NB4 (cell line): ENCODE results near the gene PHF2.

Source experiments
- DNase-seq: peaks from one replicate; pipeline ENCODE4 v3.0.0; 2010; ENCODE audit warnings: low read depth
- H3K4me3 ChIP-seq: one replicate; pipeline ENCODE4 v1.5.1; 2011; ENCODE audit warnings: mild to moderate bottlenecking, low read depth, low read length, moderate library complexity
- MYC ChIP-seq: IDR thresholded peaks from 2 replicates; pipeline ENCODE4 v1.6.1; 2011; ENCODE audit warnings: low read depth, low read length
- POLR2A ChIP-seq: IDR thresholded peaks from 2 replicates; pipeline ENCODE4 v1.6.1; 2011; ENCODE audit warnings: mild to moderate bottlenecking; ENCODE audit not compliant: insufficient read length; ENCODE audit errors: extremely low read depth
- TF ChIP-seq, protein P1 (sequence below): IDR thresholded peaks from 2 replicates; pipeline ENCODE4 v1.6.1; 2011; ENCODE audit warnings: low read depth, low read length
- TF ChIP-seq, protein P2 (sequence below): IDR thresholded peaks from one replicate; pipeline ENCODE4 v1.5.1; 2012; ENCODE audit warnings: low read depth, low read length

The PHF2 gene

DNA sequence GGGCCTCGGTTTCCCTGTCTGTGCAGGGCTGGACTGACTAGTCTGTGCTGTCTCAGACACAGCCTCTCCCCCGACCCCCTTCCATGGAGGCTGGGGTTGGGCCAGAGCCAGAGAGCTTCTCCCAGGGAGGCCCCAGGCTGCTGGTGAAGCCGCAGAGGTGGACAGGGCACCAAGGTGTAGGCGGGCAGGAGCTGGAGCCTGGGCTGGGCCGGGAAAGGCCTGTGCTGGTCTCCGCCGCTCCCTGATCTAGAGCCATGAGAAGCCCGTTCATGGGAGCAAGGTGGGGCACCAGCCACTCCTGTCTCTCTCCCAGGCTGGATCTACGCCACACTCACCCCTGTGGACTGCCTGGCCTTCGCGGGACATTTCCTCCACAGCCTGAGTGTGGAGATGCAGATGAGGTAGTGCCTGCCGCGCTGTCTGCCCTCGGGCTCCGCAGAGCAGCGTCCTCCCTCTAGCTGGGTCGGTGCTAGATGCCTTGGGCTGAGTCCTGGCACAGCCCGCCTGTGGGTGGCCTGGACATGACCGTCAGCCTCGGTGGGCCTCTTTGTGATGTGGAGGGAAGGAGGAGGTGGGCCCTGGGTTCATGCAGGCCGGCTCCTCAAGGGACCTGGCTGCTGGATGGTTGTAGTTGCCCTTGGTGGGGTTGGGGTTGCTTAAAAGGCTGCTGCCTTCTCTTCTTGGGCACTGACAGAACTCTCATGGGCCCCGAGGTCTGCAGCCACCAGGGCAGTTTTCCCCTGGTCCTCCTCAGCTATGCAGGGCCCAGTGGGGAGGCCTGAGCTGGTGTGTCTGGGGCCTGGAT, 79.4 kb downstream of the PHF2 start:
- no peak overlapping the region for H3K4me3 ChIP-seq
- TF ChIP-seq, protein P1, sequence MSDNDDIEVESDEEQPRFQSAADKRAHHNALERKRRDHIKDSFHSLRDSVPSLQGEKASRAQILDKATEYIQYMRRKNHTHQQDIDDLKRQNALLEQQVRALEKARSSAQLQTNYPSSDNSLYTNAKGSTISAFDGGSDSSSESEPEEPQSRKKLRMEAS = no peak
- TF ChIP-seq MYC (no peak), POLR2A (no peak)
- TF ChIP-seq, protein P2, sequence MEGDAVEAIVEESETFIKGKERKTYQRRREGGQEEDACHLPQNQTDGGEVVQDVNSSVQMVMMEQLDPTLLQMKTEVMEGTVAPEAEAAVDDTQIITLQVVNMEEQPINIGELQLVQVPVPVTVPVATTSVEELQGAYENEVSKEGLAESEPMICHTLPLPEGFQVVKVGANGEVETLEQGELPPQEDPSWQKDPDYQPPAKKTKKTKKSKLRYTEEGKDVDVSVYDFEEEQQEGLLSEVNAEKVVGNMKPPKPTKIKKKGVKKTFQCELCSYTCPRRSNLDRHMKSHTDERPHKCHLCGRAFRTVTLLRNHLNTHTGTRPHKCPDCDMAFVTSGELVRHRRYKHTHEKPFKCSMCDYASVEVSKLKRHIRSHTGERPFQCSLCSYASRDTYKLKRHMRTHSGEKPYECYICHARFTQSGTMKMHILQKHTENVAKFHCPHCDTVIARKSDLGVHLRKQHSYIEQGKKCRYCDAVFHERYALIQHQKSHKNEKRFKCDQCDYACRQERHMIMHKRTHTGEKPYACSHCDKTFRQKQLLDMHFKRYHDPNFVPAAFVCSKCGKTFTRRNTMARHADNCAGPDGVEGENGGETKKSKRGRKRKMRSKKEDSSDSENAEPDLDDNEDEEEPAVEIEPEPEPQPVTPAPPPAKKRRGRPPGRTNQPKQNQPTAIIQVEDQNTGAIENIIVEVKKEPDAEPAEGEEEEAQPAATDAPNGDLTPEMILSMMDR = no peak
- DNase-seq = no peak

DNA sequence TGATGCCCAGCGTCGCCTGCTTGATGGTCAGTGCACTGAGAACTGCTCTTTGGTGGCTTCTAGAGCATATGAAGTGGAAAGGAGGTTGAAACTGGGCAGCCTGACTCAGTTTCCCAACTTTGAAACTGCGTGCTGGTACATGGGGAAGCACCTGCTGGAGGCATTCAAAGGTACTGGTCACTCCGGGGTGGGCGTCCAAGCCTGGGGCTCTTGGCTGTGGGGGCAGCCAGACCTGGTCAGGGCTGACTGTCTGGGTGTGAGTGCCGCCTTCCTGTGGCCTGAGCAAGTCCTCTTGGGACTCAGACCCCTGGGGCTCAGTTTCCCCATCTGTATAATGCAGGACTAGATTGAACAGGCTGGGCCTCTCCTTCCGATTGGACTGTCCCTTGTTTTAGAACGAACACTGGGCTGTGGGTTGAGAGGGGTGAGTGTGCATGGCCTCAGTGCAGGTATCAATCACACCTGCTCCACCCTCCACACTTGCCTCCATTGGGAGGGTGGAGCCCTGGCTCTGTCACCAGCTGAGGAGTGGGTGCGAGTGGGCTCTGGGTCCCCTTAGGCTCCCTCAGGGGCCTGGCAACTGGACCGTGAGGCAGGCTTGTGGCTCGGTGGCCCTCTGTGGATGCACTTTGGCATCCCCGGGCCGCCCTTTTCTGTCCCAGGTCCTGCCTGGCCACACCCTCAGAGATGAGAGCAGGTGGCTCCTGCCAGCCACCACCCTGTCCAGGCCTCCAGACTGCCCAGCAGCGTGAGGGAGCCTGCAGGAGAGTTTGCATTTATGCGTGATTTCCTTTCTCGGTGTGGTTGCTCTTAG, 80.2 kb downstream of the PHF2 start:
- TF ChIP-seq MYC (no peak), POLR2A (no peak)
- TF ChIP-seq, protein P1 = no peak
- TF ChIP-seq, protein P2 = no peak
- H3K4me3 ChIP-seq = no peak overlapping the region
- DNase-seq = no peak

DNA sequence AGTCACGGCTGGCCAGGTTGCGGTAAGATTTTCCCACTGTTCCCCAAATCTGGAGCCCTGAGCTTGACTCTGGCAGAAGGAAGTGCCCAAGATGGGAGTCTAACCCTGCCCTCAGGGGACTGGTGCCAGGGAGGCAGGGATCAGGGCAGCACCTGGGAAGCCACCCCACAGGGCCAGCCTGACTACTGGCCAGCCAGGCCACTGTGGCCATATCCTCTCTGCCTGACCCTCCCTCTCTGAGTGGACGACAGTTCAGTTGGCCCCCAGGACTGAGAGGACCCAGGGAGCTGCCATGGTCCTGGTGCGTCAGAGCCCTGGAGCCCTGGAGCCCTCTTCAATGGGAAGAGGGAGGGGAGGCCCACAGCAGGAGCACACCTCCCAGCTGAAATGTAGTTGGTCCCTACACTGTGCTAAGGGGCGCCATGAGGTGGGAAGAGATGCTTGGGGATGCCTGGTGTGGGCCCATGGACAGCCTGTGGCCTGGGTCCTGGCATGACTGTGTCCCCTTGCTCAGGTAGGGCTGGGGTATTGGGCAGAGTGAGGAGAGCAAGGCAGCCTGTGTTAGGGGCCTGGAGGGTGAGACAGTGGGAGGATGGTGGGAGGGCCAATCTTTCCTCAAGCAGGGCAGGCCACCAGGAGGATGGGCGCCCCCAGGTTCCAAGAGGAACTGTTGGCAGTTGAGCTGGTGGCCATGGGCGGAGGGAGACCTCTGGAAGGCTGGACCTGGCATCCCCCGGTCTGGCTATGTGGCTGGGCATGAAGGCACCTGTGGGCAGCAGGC, 81.1 kb downstream of the PHF2 start:
- no peak for DNase-seq
- no peak overlapping the region for H3K4me3 ChIP-seq
- TF ChIP-seq, protein P1 = no peak
- TF ChIP-seq, protein P2 = no peak
- TF ChIP-seq POLR2A = no peak

DNA sequence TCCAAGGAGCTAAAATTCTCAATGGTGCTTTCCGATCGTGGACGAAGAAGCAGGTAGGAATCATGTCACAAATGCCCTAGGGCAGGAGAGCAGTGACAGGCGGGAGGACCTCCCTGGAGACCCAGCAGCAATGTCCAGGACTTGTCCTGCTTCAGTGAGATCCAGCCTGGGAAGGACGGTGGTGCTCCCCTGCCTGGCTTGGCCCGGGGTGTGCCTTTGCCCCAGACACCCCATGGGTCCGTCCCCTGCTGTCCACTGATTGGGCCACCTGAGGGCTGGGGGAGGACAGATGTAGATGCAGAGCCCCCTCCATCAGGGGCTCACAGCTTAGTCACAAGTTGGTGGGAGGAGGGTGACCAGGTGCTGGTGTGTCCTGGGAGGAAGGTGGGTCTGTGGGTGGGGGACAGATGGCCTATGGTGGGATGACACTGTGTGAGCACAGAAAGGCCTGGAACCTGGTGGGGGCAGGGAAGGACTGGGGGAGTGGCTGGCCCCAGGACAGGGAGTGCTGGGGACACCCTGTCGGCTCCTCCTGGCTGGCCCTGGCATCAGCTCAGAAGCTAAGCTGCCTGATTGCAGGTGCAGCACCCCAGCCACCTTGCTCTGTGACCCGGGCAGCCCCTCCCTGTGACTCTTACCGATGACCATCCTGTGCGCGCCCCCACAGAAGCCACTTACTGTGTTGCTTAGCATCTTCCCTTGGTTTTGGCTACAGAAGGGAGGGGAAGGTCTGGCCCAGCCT, 82.0 kb downstream of the PHF2 start:
- DNase-seq = no peak
- no peak overlapping the region for H3K4me3 ChIP-seq
- TF ChIP-seq, protein P1 = no peak
- TF ChIP-seq, protein P2 = no peak
- TF ChIP-seq POLR2A (no peak), MYC (no peak)

DNA sequence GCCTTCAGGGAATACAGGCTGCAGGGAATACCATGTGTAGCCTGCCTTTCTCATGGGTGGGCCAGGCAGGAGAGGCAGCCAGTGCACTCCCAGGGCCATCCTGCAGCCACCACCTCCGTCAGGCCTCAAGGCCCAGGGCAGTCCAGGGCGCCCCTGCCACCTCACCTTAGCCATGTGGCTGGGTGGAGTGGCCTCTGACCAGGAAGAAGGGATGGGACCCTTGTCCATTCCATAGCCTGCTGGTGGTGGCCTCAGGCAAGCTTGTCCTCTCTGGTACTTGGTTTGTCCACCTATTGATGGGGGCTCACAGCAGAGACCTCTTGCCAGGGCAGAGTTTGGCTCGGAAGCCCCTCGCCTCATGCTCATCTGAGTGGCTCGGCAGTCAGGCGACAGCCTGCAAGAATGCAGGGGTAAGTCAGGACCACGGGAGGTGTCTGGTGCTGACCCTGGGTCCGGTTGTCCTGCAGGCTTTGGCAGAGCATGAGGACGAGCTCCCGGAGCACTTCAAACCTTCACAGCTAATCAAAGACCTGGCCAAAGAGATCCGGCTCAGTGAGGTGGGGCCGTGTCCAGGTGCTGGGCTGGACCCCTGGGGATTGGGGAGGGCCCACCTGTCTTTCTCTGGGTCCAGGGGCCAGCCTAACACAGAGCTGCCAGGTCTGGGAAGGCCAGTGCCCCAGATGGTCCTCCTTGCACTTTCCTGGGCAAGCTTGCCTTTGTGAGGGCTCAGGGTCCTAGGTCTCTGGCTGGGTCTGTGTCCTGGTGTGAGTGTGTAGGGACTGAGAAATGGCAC, 82.9 kb downstream of the PHF2 start:
- TF ChIP-seq, protein P1 = no peak
- TF ChIP-seq POLR2A (no peak), MYC (no peak)
- TF ChIP-seq, protein P2 = no peak
- no peak overlapping the region for H3K4me3 ChIP-seq
- no peak for DNase-seq
